Measurements from ENCODE around the gene YTHDF1. TPM values are rescaled to one million over a fixed set of nuclear protein-coding genes. Genes with fewer than 3 reads are reported as not detected.
A peak's percentile ranks its signal among the peaks of the same experiment; 100 is the strongest.

The YTHDF1 gene
- total and polyA plus RNA-seq, 2 donors (not counting 1 experiment from before 2014, with no cell fraction given), result 16.3 to 25.9 TPM

- TF ChIP-seq EZH2 (IDR thresholded peaks at IDR 0.05; ENCODE audit: low read length, missing control alignments), result no peak
- no peak for TF ChIP-seq CTCF (conservative IDR thresholded peaks at IDR 0.05 in 1 of 2, IDR thresholded peaks at IDR 0.05 in 1 of 2; ENCODE audit: low read depth in 1 of 2, low read length in 2 of 2)
- no peak overlapping the region for H3K9ac ChIP-seq (ENCODE audit: insufficient read depth, low read length)
- peaks cover 54% of the 10 kb centered on the region for H3K27me3 ChIP-seq (ENCODE audit: control insufficient read depth, insufficient read depth, low read length)
- no peaks in the 10 kb centered on the region for H3K36me3 ChIP-seq (ENCODE audit: control insufficient read depth, insufficient read depth, low read length)
- DNase-seq (ENCODE audit: low read depth in 2 of 2), result no peak
- no peaks in the 10 kb centered on the region for H3K9me3 ChIP-seq (ENCODE audit: control insufficient read depth, insufficient read depth, low read depth, low read length)
- H3K4me2 ChIP-seq (ENCODE audit: extremely low read depth, insufficient read depth, low read length), result no peak overlapping the region
- no peak overlapping the region for H2AFZ ChIP-seq (ENCODE audit: low read length)
- no peak overlapping the region for H3K27ac ChIP-seq (ENCODE audit: insufficient read depth, low read length)
- no peak overlapping the region for H3K4me3 ChIP-seq (replicated peaks in 1 of 4; ENCODE audit: control extremely low read depth in 1 of 4, insufficient read depth in 1 of 4, low read depth in 3 of 4, low read length in 4 of 4)
- no peaks in the 10 kb centered on the region for H4K20me1 ChIP-seq (ENCODE audit: control insufficient read depth, extremely low read depth, insufficient read depth, low read length)
- no peaks in the 10 kb centered on the region for H3K4me1 ChIP-seq (ENCODE audit: control insufficient read depth, extremely low read depth, insufficient read depth, low read length)
- H3K79me2 ChIP-seq (ENCODE audit: control insufficient read depth, insufficient read depth, low read length), result no peaks in the 10 kb centered on the region
These were observed 38.7 kb downstream of the YTHDF1 start for GRCh38 chr20:63177134-63177784.

DNA sequence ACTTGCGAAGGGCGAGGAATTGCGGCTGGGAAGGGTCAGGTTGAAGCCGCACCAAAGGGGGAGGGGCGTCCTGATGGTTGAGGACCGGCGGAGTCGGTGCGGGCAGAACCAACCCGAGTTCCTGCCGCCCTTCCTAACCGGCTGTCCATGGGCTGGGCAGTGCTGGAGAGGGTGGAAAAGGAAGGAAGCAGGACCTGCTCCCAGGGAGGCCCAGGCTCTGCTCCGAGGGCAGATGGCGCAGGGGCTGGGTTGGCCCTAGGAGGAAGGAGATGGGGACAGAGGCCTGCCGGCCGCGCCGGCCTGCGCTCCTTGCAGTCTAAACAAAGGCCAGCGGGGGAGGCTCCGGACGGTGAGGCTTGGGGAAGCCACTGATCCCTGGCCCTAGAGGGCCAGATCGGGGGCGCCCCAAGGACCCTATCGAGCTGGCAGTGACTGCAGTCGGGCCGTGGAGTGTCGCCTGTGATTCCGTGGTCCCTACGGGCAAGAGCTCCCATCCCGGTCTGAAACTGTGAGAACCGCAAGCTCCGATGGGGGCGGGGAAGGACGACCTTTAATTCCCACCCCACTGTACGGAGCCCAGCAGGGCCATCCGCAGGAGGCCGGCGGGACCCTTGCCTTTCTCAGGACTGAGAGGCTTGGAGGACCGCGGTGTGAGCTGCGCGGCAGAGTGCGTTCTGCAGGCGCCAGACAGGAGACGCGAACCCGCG, 39.4 kb downstream of the YTHDF1 start:
- Histone ChIP-seq H3K79me2 (ENCODE audit: control insufficient read depth, insufficient read depth, low read length) (no peaks in the 10 kb centered on the region), H3K9me3 (ENCODE audit: control insufficient read depth, insufficient read depth, low read depth, low read length) (no peaks in the 10 kb centered on the region), H4K20me1 (ENCODE audit: control insufficient read depth, extremely low read depth, insufficient read depth, low read length) (no peaks in the 10 kb centered on the region), H3K4me2 (ENCODE audit: extremely low read depth, insufficient read depth, low read length) (no peak overlapping the region), H3K4me1 (ENCODE audit: control insufficient read depth, extremely low read depth, insufficient read depth, low read length) (no peaks in the 10 kb centered on the region), H2AFZ (ENCODE audit: low read length) (no peak overlapping the region), H3K4me3 (replicated peaks in 1 of 4; ENCODE audit: control extremely low read depth in 1 of 4, insufficient read depth in 1 of 4, low read depth in 3 of 4, low read length in 4 of 4) (no peak overlapping the region), H3K9ac (ENCODE audit: insufficient read depth, low read length) (no peak overlapping the region), H3K27ac (ENCODE audit: insufficient read depth, low read length) (no peak overlapping the region), H3K36me3 (ENCODE audit: control insufficient read depth, insufficient read depth, low read length) (no peaks in the 10 kb centered on the region), H3K27me3 (ENCODE audit: control insufficient read depth, insufficient read depth, low read length) (peaks cover 56% of the 10 kb centered on the region)
- peak; percentile 95 for TF ChIP-seq EZH2 (IDR thresholded peaks at IDR 0.05; ENCODE audit: low read length, missing control alignments)
- TF ChIP-seq CTCF (conservative IDR thresholded peaks at IDR 0.05 in 1 of 2, IDR thresholded peaks at IDR 0.05 in 1 of 2; ENCODE audit: low read depth in 1 of 2, low read length in 2 of 2), result no peak
- DNase-seq (ENCODE audit: low read depth in 2 of 2), result no peak

- Histone ChIP-seq H3K9ac (ENCODE audit: insufficient read depth, low read length) (no peak overlapping the region), H3K27ac (ENCODE audit: insufficient read depth, low read length) (no peak overlapping the region), H3K9me3 (ENCODE audit: control insufficient read depth, insufficient read depth, low read depth, low read length) (no peaks in the 10 kb centered on the region), H3K79me2 (ENCODE audit: control insufficient read depth, insufficient read depth, low read length) (no peaks in the 10 kb centered on the region), H3K36me3 (ENCODE audit: control insufficient read depth, insufficient read depth, low read length) (no peaks in the 10 kb centered on the region), H2AFZ (ENCODE audit: low read length) (no peak overlapping the region), H3K4me3 (replicated peaks in 1 of 4; ENCODE audit: control extremely low read depth in 1 of 4, insufficient read depth in 1 of 4, low read depth in 3 of 4, low read length in 4 of 4) (no peak overlapping the region), H3K27me3 (ENCODE audit: control insufficient read depth, insufficient read depth, low read length) (peaks cover 57% of the 10 kb centered on the region), H3K4me1 (ENCODE audit: control insufficient read depth, extremely low read depth, insufficient read depth, low read length) (no peaks in the 10 kb centered on the region), H4K20me1 (ENCODE audit: control insufficient read depth, extremely low read depth, insufficient read depth, low read length) (no peaks in the 10 kb centered on the region), H3K4me2 (ENCODE audit: extremely low read depth, insufficient read depth, low read length) (no peak overlapping the region)
- no peak for DNase-seq (ENCODE audit: low read depth in 2 of 2)
- TF ChIP-seq EZH2 (IDR thresholded peaks at IDR 0.05; ENCODE audit: low read length, missing control alignments) (no peak), CTCF (conservative IDR thresholded peaks at IDR 0.05 in 1 of 2, IDR thresholded peaks at IDR 0.05 in 1 of 2; ENCODE audit: low read depth in 1 of 2, low read length in 2 of 2) (no peak)
These were observed 39.9 kb downstream of the YTHDF1 start for GRCh38 chr20:63176034-63176426.

Measured in fibroblast of lung (primary cell).